HG03432 (cell line): ENCODE measurements around the gene NKX2-2.
"Not testable (repeated sequence)": the region's sequence is repeated elsewhere in the genome, so short reads cannot be mapped to it uniquely, and the experiment has no call there.

ENCODE experiments used
- ATAC-seq: cut with Tn5 transposase; IDR thresholded peaks from one replicate; pipeline ENCODE4 v1.9.1; 2021; ENCODE audit warnings: mild to moderate bottlenecking, moderate library complexity; ENCODE audit not compliant: unreplicated experiment

Gene NKX2-2

GRCh38 chr20:21509597-21510371, 4.1 kb downstream of the NKX2-2 start:
- ATAC-seq = no peak

DNA sequence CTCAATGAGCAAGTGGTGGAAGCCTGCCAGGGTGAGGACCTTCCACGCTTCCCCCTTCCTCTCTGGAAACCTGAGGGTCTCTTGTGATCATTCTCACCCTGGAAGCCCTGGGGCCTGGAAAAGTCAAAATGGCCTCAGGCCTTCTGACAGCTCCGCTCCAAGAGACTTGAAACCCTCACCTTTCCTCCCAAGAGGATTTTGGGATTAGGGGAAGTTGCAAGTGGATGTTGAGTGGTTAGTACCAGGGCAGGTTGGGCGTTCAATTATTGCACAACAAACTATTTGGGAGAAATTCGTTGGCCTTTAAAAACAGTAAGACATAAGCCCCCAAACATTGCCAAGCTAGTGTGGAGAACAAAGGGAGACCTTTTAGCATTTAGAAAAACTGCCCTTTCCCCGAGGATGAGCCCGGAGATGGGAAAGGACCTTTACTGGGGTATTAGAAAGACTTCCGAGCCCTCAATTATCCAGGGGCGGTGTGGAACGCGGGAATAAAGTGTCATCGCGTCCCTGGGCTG, 4.7 kb downstream of the NKX2-2 start:
- no peak for ATAC-seq

- ATAC-seq = no peak
Observed at GRCh38 chr20:21508230-21509078, 5.4 kb downstream of the NKX2-2 start.

DNA sequence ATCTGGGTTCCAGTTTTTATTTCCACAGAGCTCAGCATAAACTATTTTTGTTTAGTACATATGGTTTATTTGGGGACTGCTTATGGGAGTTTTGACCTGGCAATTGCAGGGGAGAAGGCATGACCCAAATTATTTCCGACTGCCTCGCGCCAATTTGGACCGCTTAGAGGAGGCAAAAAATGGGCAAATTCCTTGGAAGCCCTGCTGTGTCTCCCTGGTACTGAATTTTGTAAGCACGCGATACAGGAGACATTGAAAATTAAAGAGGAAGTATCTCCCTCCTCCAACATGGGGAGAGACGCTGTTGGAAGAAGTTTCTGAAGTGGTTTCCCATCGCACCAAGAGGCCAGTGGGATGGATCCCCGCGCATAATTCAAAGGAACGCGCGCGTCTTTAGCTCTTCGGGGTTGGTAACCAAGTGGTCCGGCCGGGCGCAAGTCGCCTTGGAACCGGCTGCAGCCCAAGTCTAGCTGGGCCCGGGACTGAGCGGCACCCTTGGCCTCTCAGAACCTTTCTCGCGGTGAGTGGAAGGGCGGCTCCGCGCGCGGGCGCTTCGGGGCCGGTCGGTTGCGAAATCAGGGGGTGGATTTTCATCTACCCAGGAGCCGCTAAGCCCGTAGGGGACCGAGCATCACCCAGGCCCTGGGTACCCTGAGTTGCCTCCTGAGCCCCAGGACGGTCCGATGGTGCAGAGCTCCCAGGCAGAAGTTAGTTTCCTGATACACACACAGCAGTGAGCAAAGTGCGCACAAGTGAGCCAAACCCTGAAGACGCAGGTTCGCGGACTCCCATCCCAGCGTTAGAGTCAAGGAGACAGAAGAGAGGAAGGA, 6.2 kb downstream of the NKX2-2 start:
- no peak for ATAC-seq

DNA sequence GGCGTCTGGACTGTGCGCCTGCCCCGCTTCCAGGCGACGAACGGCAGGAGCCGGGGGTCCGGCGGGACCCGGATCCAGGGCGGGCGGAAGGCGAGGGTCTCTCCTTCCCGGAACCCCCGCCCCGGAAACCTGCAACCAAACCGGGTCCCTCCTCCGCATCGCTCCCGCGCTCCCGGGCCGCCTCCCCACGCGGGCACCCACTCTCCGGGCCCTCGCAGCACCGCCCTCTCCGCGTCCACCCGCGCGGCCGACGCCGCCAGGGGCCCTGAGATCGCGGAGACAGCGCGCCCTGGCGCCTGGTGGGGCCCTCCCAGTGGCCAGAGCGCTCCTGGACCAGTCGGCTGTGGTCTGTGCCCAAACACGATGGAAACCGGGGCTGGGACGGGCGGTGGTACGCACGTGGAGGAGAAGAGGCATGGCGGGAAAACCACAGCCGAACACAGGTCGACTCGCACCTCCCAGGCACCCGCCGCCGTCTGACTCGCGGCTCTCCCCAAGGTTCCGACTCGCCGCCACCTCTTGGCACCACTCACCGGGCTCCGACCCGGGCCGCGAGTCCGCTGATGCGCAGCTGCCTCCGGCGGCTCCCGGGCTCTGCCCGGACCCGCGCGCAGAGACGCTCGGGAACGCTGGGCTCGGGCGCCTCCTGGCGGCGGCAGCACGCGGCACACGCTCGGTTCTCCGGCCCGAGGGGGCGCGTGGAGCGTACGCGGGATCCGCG, 7.9 kb downstream of the NKX2-2 start:
- ATAC-seq = peak; percentile 47

DNA sequence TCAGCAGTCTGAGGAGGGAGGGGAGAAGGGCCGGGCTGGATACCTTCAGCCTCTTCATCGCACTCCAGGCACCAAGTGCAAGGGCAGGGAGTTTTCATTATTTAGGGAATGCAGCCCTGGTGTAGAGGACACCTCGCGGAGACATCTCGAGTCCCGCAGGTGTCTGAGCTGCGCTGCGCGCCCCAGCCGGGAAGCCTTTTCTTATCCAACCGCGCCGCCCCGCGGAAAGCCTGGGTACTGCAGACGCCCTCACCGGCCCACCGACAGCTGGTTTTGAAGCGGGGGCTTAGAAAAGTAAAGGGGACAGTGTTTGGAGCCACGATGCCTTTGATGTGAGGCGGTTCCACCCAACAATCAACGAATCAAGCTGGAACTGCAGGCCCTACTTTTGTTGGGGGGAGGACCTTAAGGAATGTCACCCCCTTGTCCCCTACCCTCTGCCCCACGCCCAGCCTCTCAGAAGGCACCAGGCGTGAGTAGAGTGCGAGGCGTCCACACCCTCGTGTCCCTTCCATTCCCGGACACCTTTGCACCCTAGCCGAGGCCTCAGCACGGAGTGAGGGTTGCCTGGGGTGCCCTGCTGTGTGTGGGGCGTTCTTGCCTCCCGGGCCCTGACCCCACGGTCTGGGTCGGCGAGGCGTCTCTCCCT, 8.6 kb downstream of the NKX2-2 start:
- ATAC-seq = peak; percentile 45

GRCh38 chr20:21504323-21504722, 9.5 kb downstream of the NKX2-2 start:
- no peak for ATAC-seq

DNA sequence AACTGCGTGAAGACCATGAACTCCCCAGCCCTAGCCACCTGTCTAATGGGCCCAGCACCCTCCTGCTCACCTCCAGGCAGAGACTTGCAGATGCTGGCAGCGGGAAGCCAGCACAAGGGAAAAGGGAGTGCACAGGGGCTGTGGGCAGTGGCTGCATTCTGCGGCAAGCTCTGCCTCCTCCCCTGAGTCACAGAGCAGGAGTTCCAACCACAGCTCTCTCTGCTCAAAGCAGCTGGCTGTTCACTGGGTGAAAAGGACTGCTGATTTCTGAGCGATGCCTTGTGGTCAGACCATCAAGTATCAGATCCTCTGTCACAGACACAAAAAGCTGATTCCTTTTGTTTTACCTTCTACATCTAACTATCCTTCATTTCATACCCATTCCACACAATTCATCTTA, 10.5 kb downstream of the NKX2-2 start:
- ATAC-seq = peak; percentile 84

DNA sequence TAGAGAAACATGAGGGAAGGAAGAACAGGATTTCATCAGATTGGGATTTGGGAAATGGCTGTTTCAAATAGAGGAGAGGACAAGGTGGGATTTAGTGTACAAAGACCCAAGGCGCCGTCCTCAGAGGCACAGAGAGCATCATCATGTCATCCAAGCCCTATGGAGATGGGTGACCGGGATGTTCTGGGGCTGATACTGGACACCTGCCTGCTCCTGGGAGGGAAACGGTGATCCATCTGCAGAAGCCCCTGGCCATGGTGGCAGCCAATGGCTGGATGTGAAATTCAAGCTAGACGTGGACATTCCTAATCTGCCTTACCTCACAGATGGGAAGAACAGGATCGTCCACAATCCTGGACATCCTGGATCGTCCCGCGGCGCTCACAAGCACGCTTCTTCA, 12.7 kb downstream of the NKX2-2 start:
- ATAC-seq = no peak

GRCh38 chr20:21500599-21500998, 13.3 kb downstream of the NKX2-2 start:
- no peak for ATAC-seq

DNA sequence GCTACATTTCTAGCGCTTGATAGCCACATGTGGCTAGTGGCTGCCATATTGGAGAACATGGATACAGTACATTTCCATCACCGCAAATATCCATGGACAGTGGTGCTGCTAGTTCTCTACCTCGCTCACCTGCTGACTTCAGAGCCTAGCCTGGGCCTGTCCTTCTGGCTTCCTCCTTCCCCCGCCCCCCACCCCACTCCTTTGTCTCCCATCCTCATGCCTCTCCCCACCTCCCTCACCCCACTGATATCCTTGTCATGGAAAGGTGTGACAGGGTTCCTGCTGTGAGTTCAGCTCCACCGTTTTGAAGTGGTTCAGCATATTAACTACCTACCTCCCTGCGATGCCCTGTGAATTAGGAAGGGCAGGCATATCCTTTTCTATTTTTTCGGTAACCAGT, 14.2 kb downstream of the NKX2-2 start:
- no peak for ATAC-seq

- no peak for ATAC-seq
Observed at GRCh38 chr20:21498635-21499034, 15.2 kb downstream of the NKX2-2 start.

GRCh38 chr20:21498195-21498594, 15.7 kb downstream of the NKX2-2 start:
- ATAC-seq = no peak

DNA sequence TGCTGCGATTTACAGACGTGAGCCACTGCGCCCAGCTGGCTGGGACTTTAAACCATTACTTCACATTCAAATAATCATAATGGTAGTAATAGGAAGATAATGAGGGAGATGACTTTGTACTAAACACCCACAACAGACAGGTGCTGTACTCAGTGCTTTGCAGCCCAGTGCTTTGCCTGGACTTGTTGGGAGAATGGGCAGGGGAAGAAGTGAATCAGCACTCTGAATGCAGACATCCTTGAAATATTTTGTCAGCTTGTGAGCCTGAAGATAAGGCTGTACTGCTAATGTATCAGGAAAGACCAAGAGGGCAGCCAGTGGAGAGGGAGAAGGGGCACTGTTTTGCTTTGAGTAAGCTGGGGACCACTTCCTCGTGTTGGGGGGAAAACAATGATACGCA, 17.4 kb downstream of the NKX2-2 start:
- no peak for ATAC-seq

- ATAC-seq = no peak
Observed at GRCh38 chr20:21493049-21493448, 20.8 kb downstream of the NKX2-2 start.

- ATAC-seq = no peak
Observed at GRCh38 chr20:21490105-21490504, 23.8 kb downstream of the NKX2-2 start.

DNA sequence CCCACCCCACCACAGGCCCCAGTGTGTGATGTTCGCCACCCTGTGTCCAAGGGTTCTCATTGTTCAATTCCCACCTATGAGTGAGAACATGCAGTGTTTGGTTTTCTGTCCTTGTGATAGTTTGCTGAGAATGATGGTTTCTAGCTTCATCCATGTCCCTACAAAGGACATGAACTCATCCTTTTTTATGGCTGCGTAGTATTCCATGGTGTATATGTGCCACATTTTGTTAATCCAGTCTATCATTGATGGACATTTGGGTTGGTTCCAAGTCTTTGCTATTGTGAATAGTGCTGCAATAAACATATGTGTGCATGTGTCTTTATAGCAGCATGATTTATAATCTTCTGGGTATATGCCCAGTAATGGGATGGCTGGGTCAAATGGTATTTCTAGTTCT, 33.7 kb downstream of the NKX2-2 start:
- ATAC-seq = not testable (repeated sequence)

GRCh38 chr20:21465799-21466198, 48.1 kb downstream of the NKX2-2 start:
- no peak for ATAC-seq

GRCh38 chr20:21464916-21465315, 48.9 kb downstream of the NKX2-2 start:
- ATAC-seq = no peak
